ENCODE measurements around the gene ELOVL5. TPM values are rescaled to one million over a fixed set of nuclear protein-coding genes. Genes with fewer than 3 reads are reported as not detected.

The ELOVL5 gene
- total RNA-seq, 1 experiment from 2014 or later: 71.7 TPM

GRCh38 chr6:53369051-53369450 is 20.3 kb upstream of the ELOVL5 start:
- H3K27ac ChIP-seq: no peak overlapping the region
- DNase-seq: no peak

GRCh38 chr6:53366128-53366641 is 17.4 kb upstream of the ELOVL5 start:
- no peak for DNase-seq
- Histone ChIP-seq H3K36me3 (no peaks in the 10 kb centered on the region), H3K9me3 (replicated peaks) (no peaks in the 10 kb centered on the region), H3K4me3 (no peak overlapping the region), H3K27me3 (no peaks in the 10 kb centered on the region), H3K4me1 (no peaks in the 10 kb centered on the region), H3K27ac (no peak overlapping the region)

More at GRCh38 chr6:53369051-53369450, 20.3 kb upstream of the ELOVL5 start:
- H3K9me3 ChIP-seq (replicated peaks): no peaks in the 10 kb centered on the region
- H3K4me1 ChIP-seq: no peaks in the 10 kb centered on the region
- no peaks in the 10 kb centered on the region for H3K36me3 ChIP-seq
- H3K27me3 ChIP-seq: no peaks in the 10 kb centered on the region
- H3K4me3 ChIP-seq: no peak overlapping the region

GRCh38 chr6:53363341-53364079 is 14.8 kb upstream of the ELOVL5 start:
- Histone ChIP-seq H3K4me3 (no peak overlapping the region), H3K27ac (no peak overlapping the region), H3K27me3 (no peaks in the 10 kb centered on the region), H3K4me1 (no peaks in the 10 kb centered on the region), H3K36me3 (no peaks in the 10 kb centered on the region), H3K9me3 (replicated peaks) (no peaks in the 10 kb centered on the region)
- DNase-seq: no peak

GRCh38 chr6:53361549-53362031 is 12.8 kb upstream of the ELOVL5 start:
- DNase-seq: no peak
- no peaks in the 10 kb centered on the region for H3K27me3 ChIP-seq

GRCh38 chr6:53360093-53360912 is 11.6 kb upstream of the ELOVL5 start:
- H3K27ac ChIP-seq: peak overlapping the region; percentile 85
- H3K27me3 ChIP-seq: no peaks in the 10 kb centered on the region
- H3K36me3 ChIP-seq: no peaks in the 10 kb centered on the region
- H3K9me3 ChIP-seq (replicated peaks): no peaks in the 10 kb centered on the region
- peak overlapping the region; percentile 81 for H3K4me3 ChIP-seq
- H3K4me1 ChIP-seq: no peaks in the 10 kb centered on the region
- DNase-seq: peak in 1 of 2 experiments; percentile 15

More at GRCh38 chr6:53361549-53362031, 12.8 kb upstream of the ELOVL5 start:
- no peaks in the 10 kb centered on the region for H3K9me3 ChIP-seq (replicated peaks)
- H3K27ac ChIP-seq: no peak overlapping the region
- no peak overlapping the region for H3K4me3 ChIP-seq
- H3K4me1 ChIP-seq: no peaks in the 10 kb centered on the region
- H3K36me3 ChIP-seq: no peaks in the 10 kb centered on the region

- H3K27ac ChIP-seq: peak overlapping the region; percentile 85
- no peaks in the 10 kb centered on the region for H3K36me3 ChIP-seq
- H3K4me1 ChIP-seq: no peaks in the 10 kb centered on the region
- no peaks in the 10 kb centered on the region for H3K27me3 ChIP-seq
- peak overlapping the region; percentile 81 for H3K4me3 ChIP-seq
- no peaks in the 10 kb centered on the region for H3K9me3 ChIP-seq (replicated peaks)
- DNase-seq: no peak
Measured at GRCh38 chr6:53359843-53360092, 11.0 kb upstream of the ELOVL5 start.

- H3K9me3 ChIP-seq (replicated peaks): no peaks in the 10 kb centered on the region
- DNase-seq: peak; percentile 89 to 91
Measured at GRCh38 chr6:53359095-53359842, 10.5 kb upstream of the ELOVL5 start.

GRCh38 chr6:53358440-53359094 is 9.8 kb upstream of the ELOVL5 start:
- Histone ChIP-seq H3K27me3 (no peaks in the 10 kb centered on the region), H3K9me3 (replicated peaks) (no peaks in the 10 kb centered on the region), H3K27ac (peak overlapping the region; percentile 85), H3K36me3 (no peaks in the 10 kb centered on the region), H3K4me3 (peak overlapping the region; percentile 81), H3K4me1 (no peaks in the 10 kb centered on the region)
- no peak for DNase-seq

More at GRCh38 chr6:53359095-53359842, 10.5 kb upstream of the ELOVL5 start:
- H3K36me3 ChIP-seq: no peaks in the 10 kb centered on the region
- no peaks in the 10 kb centered on the region for H3K27me3 ChIP-seq
- peak overlapping the region; percentile 81 for H3K4me3 ChIP-seq
- no peaks in the 10 kb centered on the region for H3K4me1 ChIP-seq
- H3K27ac ChIP-seq: peak overlapping the region; percentile 85

GRCh38 chr6:53357576-53358360 is 9.0 kb upstream of the ELOVL5 start:
- no peaks in the 10 kb centered on the region for H3K4me1 ChIP-seq
- no peaks in the 10 kb centered on the region for H3K36me3 ChIP-seq
- no peaks in the 10 kb centered on the region for H3K9me3 ChIP-seq (replicated peaks)
- no peak overlapping the region for H3K27ac ChIP-seq
- no peaks in the 10 kb centered on the region for H3K27me3 ChIP-seq
- DNase-seq: no peak
- no peak overlapping the region for H3K4me3 ChIP-seq

- DNase-seq: no peak
- Histone ChIP-seq H3K27me3 (no peaks in the 10 kb centered on the region), H3K4me3 (no peak overlapping the region), H3K9me3 (replicated peaks) (no peaks in the 10 kb centered on the region), H3K27ac (no peak overlapping the region), H3K4me1 (no peaks in the 10 kb centered on the region), H3K36me3 (no peaks in the 10 kb centered on the region)
Measured at GRCh38 chr6:53353624-53354023, 4.9 kb upstream of the ELOVL5 start.

- Histone ChIP-seq H3K4me1 (no peaks in the 10 kb centered on the region), H3K27me3 (no peaks in the 10 kb centered on the region), H3K9me3 (replicated peaks) (no peaks in the 10 kb centered on the region), H3K27ac (no peak overlapping the region), H3K36me3 (no peaks in the 10 kb centered on the region), H3K4me3 (no peak overlapping the region)
- DNase-seq: no peak
Measured at GRCh38 chr6:53352360-53352759, 3.6 kb upstream of the ELOVL5 start.

- no peaks in the 10 kb centered on the region; the same call in 1 of the 2 replicates for H3K36me3 ChIP-seq
- no peak for DNase-seq
- H3K4me1 ChIP-seq: no peaks in the 10 kb centered on the region
- H3K9me3 ChIP-seq (replicated peaks): no peaks in the 10 kb centered on the region
- peak overlapping the region; percentile 74 for H3K4me3 ChIP-seq
- H3K27me3 ChIP-seq: no peaks in the 10 kb centered on the region
- peak overlapping the region; percentile 54 for H3K27ac ChIP-seq
Measured at GRCh38 chr6:53349209-53349693, 501 bp upstream of the ELOVL5 start.

- DNase-seq: peak; percentile 65 to 71
- Histone ChIP-seq H3K36me3 (no peaks in the 10 kb centered on the region; the same call in 1 of the 2 replicates), H3K4me3 (peak overlapping the region; percentile 74), H3K27ac (peak overlapping the region; percentile 54), H3K9me3 (replicated peaks) (no peaks in the 10 kb centered on the region), H3K27me3 (no peaks in the 10 kb centered on the region), H3K4me1 (no peaks in the 10 kb centered on the region)
Measured at GRCh38 chr6:53347921-53348370, 804 bp downstream of the ELOVL5 start.

Data from SJCRH30 (cell line).